ENCODE measurements around the gene ILF3. TPM values are rescaled to one million over a fixed set of nuclear protein-coding genes. Genes with fewer than 3 reads are reported as not detected.
"Not testable (repeated sequence)": the region's sequence is repeated elsewhere in the genome, so short reads cannot be mapped to it uniquely, and the experiment has no call there.

Gene ILF3
- polyA plus RNA-seq, 2 of the 4 experiments (the other 2 are of a cell fraction), result 142 to 197 TPM

DNA sequence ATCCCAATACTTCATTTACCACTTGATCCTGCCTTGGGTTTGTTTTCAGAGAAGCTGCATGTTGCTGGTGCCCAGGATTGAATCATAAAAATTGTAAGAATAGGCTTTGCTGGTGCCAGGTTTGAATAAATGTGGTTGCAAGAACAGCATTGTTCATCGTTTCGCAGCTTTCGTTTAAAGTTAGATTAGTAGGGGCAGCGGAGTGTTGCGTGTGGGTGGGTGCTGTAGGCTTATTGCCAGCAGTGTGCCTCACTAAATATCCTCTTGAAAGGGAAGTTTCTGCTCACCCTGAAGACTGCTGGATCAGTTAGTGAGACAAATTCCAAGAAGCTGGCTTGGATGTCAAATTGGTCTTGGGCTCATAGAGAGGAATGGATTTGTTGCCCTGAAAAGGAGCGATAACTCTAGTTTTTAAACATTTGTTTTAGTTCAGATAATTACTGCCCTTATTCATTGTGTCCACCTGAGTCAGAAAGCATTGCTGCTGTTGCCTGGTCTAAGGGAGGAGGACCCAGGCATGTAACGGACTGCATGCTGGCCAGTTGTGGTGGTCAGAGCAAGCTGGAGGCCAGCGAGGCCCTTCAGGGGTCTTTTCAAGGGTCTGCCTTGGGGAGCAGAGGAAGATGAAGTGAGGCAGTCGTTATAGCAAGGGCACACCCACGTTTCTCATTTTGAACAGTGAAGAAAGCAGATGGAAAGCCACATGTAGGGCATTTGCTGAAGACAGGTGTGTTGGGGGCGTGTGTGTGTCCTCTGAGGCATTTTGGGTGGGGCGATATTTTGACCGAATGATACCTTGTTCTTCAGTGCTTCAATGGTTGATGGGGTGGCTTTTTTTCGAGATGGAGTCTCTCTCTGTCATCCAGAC is 8.5 kb downstream of the ILF3 start:
- no peak for TF ChIP-seq TP53 (CRISPR knock-in tag; IDR thresholded peaks at IDR 0.05)
- TF ChIP-seq, protein P1, sequence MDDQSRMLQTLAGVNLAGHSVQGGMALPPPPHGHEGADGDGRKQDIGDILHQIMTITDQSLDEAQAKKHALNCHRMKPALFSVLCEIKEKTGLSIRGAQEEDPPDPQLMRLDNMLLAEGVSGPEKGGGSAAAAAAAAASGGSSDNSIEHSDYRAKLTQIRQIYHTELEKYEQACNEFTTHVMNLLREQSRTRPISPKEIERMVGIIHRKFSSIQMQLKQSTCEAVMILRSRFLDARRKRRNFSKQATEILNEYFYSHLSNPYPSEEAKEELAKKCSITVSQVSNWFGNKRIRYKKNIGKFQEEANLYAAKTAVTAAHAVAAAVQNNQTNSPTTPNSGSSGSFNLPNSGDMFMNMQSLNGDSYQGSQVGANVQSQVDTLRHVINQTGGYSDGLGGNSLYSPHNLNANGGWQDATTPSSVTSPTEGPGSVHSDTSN (IDR thresholded peaks at IDR 0.05), result no peak
- TF ChIP-seq, protein P2, sequence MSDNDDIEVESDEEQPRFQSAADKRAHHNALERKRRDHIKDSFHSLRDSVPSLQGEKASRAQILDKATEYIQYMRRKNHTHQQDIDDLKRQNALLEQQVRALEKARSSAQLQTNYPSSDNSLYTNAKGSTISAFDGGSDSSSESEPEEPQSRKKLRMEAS (IDR thresholded peaks at IDR 0.05), result no peak
- TF ChIP-seq HOXB13 (CRISPR knock-in tag; IDR thresholded peaks at IDR 0.05; ENCODE audit: low read depth), result no peak
- no peak for TF ChIP-seq BHLHE40 (IDR thresholded peaks at IDR 0.05; ENCODE audit: low read depth, low read length)
- TF ChIP-seq NFE2L2 (conservative IDR thresholded peaks at IDR 0.05; ENCODE audit: low read length), result no peak
- TF ChIP-seq ZC3H11A (IDR thresholded peaks at IDR 0.05), result no peak
- WGBS (ENCODE audit: missing lambda C conversion rate), result 80% methylated on average over 14 of the region's 14 CpGs
- Histone ChIP-seq H3K27ac (no peak overlapping the region), H3K4me1 (peaks cover 10% of the 10 kb centered on the region; the same call in 2 of the 3 replicates), H3K9me3 (no peaks in the 10 kb centered on the region), H3K4me2 (no peak overlapping the region), H3K4me3 (no peak overlapping the region)
- FAIRE-seq (no peak), ATAC-seq (no peak), DNase-seq (ENCODE audit: low read depth in 1 of 2, low spot score in 1 of 2) (no peak)
- CTCF ChIA-PET, result interaction anchor here (0.5 to 1.2 kb wide), 2 partner anchors 17 to 180 kb away, joined by 3 to 5 read pairs; no protein-coding TSS in a partner anchor
- POLR2A ChIA-PET, result no interaction called here

DNA sequence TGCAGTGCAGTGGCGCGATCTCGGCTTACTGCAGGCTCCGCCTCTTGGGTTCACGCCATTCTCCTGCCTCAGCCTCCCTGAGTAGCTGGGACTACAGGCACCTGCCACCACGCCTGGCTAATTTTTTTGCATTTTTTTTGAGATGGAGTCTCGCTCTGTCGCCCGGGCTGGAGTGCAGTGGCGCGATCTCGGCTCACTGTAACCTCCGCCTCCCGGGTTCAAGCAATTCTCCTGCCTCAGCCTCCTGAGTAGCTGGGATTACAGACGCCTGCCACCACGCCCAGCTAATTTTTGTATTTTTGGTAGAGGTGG is 9.1 kb downstream of the ILF3 start:
- POLR2A ChIA-PET; CTCF ChIA-PET; H3K9me3 ChIP-seq; DNase-seq (ENCODE audit: low read depth in 1 of 2, low spot score in 1 of 2); ATAC-seq; FAIRE-seq; H3K4me3 ChIP-seq; H3K4me2 ChIP-seq; H3K27ac ChIP-seq: not testable (repeated sequence)
- peaks cover 10% of the 10 kb centered on the region; the same call in 2 of the 3 replicates for H3K4me1 ChIP-seq
- WGBS (ENCODE audit: missing lambda C conversion rate), result 94% methylated on average over 16 of the region's 16 CpGs

DNA sequence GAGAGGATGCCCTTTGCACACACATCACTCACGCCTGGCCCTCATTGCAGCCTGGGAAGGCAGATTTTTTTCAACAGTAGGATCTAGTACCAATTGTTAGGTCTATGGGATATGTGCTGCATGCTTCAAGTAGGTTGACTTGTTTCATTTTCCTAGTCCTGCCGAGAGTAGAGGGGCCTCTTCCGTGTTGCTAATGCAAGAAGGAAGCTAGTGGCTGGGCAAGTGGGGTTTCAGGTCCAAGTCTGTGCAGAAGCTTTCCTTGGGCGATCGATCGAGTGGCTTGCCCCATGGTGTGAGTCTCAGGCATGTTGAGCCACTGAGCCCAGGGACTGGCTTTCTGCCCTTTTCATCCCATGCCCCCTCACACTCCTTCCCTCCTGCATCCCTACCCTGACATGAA is 13.7 kb downstream of the ILF3 start:
- 94% methylated on average over 3 of the region's 6 CpGs for WGBS (ENCODE audit: missing lambda C conversion rate)
- TF ChIP-seq HDAC2 (IDR thresholded peaks at IDR 0.05) (no peak), HOXB5 (CRISPR knock-in tag; IDR thresholded peaks at IDR 0.05) (no peak), RARB (CRISPR knock-in tag; IDR thresholded peaks at IDR 0.05) (no peak), EP300 (IDR thresholded peaks at IDR 0.05) (no peak)
- TF ChIP-seq, protein P3, sequence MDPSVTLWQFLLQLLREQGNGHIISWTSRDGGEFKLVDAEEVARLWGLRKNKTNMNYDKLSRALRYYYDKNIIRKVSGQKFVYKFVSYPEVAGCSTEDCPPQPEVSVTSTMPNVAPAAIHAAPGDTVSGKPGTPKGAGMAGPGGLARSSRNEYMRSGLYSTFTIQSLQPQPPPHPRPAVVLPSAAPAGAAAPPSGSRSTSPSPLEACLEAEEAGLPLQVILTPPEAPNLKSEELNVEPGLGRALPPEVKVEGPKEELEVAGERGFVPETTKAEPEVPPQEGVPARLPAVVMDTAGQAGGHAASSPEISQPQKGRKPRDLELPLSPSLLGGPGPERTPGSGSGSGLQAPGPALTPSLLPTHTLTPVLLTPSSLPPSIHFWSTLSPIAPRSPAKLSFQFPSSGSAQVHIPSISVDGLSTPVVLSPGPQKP (IDR thresholded peaks at IDR 0.05; ENCODE audit: low read depth, low read length), result no peak
- TF ChIP-seq, protein P4, sequence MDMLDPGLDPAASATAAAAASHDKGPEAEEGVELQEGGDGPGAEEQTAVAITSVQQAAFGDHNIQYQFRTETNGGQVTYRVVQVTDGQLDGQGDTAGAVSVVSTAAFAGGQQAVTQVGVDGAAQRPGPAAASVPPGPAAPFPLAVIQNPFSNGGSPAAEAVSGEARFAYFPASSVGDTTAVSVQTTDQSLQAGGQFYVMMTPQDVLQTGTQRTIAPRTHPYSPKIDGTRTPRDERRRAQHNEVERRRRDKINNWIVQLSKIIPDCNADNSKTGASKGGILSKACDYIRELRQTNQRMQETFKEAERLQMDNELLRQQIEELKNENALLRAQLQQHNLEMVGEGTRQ (IDR thresholded peaks at IDR 0.05), result no peak
- TF ChIP-seq, protein P5, sequence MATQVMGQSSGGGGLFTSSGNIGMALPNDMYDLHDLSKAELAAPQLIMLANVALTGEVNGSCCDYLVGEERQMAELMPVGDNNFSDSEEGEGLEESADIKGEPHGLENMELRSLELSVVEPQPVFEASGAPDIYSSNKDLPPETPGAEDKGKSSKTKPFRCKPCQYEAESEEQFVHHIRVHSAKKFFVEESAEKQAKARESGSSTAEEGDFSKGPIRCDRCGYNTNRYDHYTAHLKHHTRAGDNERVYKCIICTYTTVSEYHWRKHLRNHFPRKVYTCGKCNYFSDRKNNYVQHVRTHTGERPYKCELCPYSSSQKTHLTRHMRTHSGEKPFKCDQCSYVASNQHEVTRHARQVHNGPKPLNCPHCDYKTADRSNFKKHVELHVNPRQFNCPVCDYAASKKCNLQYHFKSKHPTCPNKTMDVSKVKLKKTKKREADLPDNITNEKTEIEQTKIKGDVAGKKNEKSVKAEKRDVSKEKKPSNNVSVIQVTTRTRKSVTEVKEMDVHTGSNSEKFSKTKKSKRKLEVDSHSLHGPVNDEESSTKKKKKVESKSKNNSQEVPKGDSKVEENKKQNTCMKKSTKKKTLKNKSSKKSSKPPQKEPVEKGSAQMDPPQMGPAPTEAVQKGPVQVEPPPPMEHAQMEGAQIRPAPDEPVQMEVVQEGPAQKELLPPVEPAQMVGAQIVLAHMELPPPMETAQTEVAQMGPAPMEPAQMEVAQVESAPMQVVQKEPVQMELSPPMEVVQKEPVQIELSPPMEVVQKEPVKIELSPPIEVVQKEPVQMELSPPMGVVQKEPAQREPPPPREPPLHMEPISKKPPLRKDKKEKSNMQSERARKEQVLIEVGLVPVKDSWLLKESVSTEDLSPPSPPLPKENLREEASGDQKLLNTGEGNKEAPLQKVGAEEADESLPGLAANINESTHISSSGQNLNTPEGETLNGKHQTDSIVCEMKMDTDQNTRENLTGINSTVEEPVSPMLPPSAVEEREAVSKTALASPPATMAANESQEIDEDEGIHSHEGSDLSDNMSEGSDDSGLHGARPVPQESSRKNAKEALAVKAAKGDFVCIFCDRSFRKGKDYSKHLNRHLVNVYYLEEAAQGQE (IDR thresholded peaks at IDR 0.05), result no peak
- TF ChIP-seq, protein P6, sequence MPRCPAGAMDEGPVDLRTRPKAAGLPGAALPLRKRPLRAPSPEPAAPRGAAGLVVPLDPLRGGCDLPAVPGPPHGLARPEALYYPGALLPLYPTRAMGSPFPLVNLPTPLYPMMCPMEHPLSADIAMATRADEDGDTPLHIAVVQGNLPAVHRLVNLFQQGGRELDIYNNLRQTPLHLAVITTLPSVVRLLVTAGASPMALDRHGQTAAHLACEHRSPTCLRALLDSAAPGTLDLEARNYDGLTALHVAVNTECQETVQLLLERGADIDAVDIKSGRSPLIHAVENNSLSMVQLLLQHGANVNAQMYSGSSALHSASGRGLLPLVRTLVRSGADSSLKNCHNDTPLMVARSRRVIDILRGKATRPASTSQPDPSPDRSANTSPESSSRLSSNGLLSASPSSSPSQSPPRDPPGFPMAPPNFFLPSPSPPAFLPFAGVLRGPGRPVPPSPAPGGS (IDR thresholded peaks at IDR 0.05), result no peak
- TF ChIP-seq, protein P2 (IDR thresholded peaks at IDR 0.05), result no peak

More for the DNA sequence above, 13.7 kb downstream of the ILF3 start:
- H3K27ac ChIP-seq, result no peak overlapping the region
- ChIA-PET POLR2A (no interaction called here), CTCF (interaction anchor here (0.5 to 1.7 kb wide), 3 partner anchors 14 to 87 kb away, joined by 3 to 6 read pairs (median 5); no protein-coding TSS in a partner anchor)
- ATAC-seq, result 0 out of 6 replicates have a peak, but pooled peaks of 1 of the 2 experiments have one; percentile 30
- no peak overlapping the region for H3K4me3 ChIP-seq
- DNase-seq (ENCODE audit: low read depth in 1 of 2, low spot score in 1 of 2), result no peak
- peaks cover 14% of the 10 kb centered on the region; the same call in 2 of the 3 replicates for H3K4me1 ChIP-seq
- FAIRE-seq, result no peak
- no peaks in the 10 kb centered on the region for H3K9me3 ChIP-seq
- H3K4me2 ChIP-seq, result no peak overlapping the region
